OCI-LY7 (cell line): Measurements from ENCODE around the gene KRTAP12-2. TPM values are rescaled to one million over a fixed set of nuclear protein-coding genes. Genes with fewer than 3 reads are reported as not detected.

Experiments used
- BruUV-seq: library from RNA; stranded (reverse); fragments of 400-500 nt; replicated peaks from 2 replicates; lab custom pipeline; 2021; lab: Mats Ljungman, UMichigan
- CTCF ChIA-PET: fragments of 300-600 bp; sonication (Branson Sonifier 250); formaldehyde crosslinking; loops from one replicate; lab custom pipeline; 2022; ENCODE audit warnings: antibody characterized with exemption; ENCODE audit not compliant: unreplicated experiment; lab: Charles Lee
- POLR2A ChIA-PET: fragments of 300-600 bp; sonication (Branson Sonifier 250); formaldehyde crosslinking; loops from one replicate; lab custom pipeline; 2022; ENCODE audit warnings: antibody characterized with exemption; lab: Charles Lee
- DNase-seq: peaks from one replicate; pipeline ENCODE4 v3.0.0-alpha.2; 2015; ENCODE audit warnings: low spot score
- H2AFZ ChIP-seq: fragments of 200-600 bp; sonication (generic), shearing (Covaris generic); 2 replicates; pipeline ENCODE4 v1.6.1; 2014; ENCODE audit warnings: mild to moderate bottlenecking, antibody characterized with exemption, low read length, moderate library complexity
- H3K27ac ChIP-seq: fragments of 200-600 bp; sonication (generic); 2 replicates; pipeline ENCODE4 v1.5.1; 2014; ENCODE audit warnings: mixed run types, low read depth, mild to moderate bottlenecking, moderate library complexity, low read length, inconsistent platforms; ENCODE audit not compliant: poor library complexity, severe bottlenecking
- H3K36me3 ChIP-seq: fragments of 200-600 bp; sonication (generic); 2 replicates; pipeline ENCODE4 v1.6.1; 2014; ENCODE audit warnings: mild to moderate bottlenecking, antibody characterized with exemption, low read length, moderate library complexity, mixed read lengths; ENCODE audit not compliant: insufficient read depth
- H3K4me1 ChIP-seq: fragments of 200-600 bp; sonication (generic); 2 replicates; pipeline ENCODE4 v1.5.1; 2014; ENCODE audit warnings: mild to moderate bottlenecking, low read length; ENCODE audit not compliant: insufficient read depth, poor library complexity, severe bottlenecking
- H3K4me2 ChIP-seq: fragments of 200-600 bp; sonication (generic); 2 replicates; pipeline ENCODE4 v1.6.1; 2014; ENCODE audit warnings: mild to moderate bottlenecking, low read length
- H3K4me3 ChIP-seq: fragments of 200-600 bp; sonication (generic); 2 replicates; pipeline ENCODE4 v1.5.1; 2014; ENCODE audit warnings: mild to moderate bottlenecking, low read depth, low read length; ENCODE audit not compliant: poor library complexity, severe bottlenecking
- H3K79me2 ChIP-seq: fragments of 200-600 bp; sonication (generic); 2 replicates; pipeline ENCODE4 v1.6.1; 2016; ENCODE audit warnings: low read depth, mild to moderate bottlenecking, low read length, moderate library complexity, mixed read lengths; ENCODE audit not compliant: insufficient read depth
- H3K9me2 ChIP-seq: fragments of 200-600 bp; sonication (generic); 2 replicates; pipeline ENCODE4 v1.6.1; 2016; ENCODE audit warnings: mild to moderate bottlenecking, low read length, mixed read lengths; ENCODE audit not compliant: insufficient read depth
- H3K9me3 ChIP-seq: fragments of 200-600 bp; sonication (generic); 2 replicates; pipeline ENCODE4 v1.6.1; 2014; ENCODE audit warnings: mild to moderate bottlenecking, mixed run types, low read length, mixed read lengths
- H4K20me1 ChIP-seq: fragments of 200-600 bp; sonication (generic); 2 replicates; pipeline ENCODE4 v1.6.1; 2014; ENCODE audit warnings: mild to moderate bottlenecking, antibody characterized with exemption, low read length, moderate library complexity, mixed read lengths; ENCODE audit not compliant: insufficient read depth
- CTCF ChIP-seq: fragments of 200-600 bp; sonication (generic); conservative IDR thresholded peaks from 2 replicates; pipeline ENCODE4 v1.5.1; 2014; ENCODE audit warnings: mild to moderate bottlenecking, antibody characterized with exemption, low read length, moderate library complexity, mixed read lengths
- EZH2phosphoT487 ChIP-seq: fragments of 200-600 bp; sonication (generic); IDR thresholded peaks from 2 replicates; pipeline ENCODE4 v1.6.1; 2018; ENCODE audit warnings: low read depth, borderline replicate concordance, mild to moderate bottlenecking, mixed run types, antibody characterized with exemption, low read length, moderate library complexity, mixed read lengths
- intact Hi-C: fragments of 100-400 bp; cut with micrococcal nuclease; formaldehyde crosslinking; loops from one replicate; pipeline ENCODE4 v1.10.0; 2022; ENCODE audit not compliant: unreplicated experiment
- total RNA-seq, 2 experiments: library from RNA; depleted of rRNA in 1 of 2; stranded (reverse); fragments of >200 nt in 1 of 2; shearing (Covaris generic) in 1 of 2; gene quantifications; 2 replicates each; pipeline ENCODE4 v1.2.3, GENCODE V29; 2014 to 2022

KRTAP12-2 gene
- total RNA-seq, 2 experiments from 2014 or later = not detected

GRCh38 chr21:44695641-44696040 is 28.9 kb upstream of the KRTAP12-2 start:
- DNase-seq = no peak
- H3K36me3 ChIP-seq = no peaks in the 10 kb centered on the region
- CTCF ChIA-PET = no interaction called here
- no peak overlapping the region for H3K27ac ChIP-seq
- no peaks in the 10 kb centered on the region for H4K20me1 ChIP-seq
- TF ChIP-seq EZH2phosphoT487 (no peak), CTCF (no peak)
- H3K79me2 ChIP-seq = no peaks in the 10 kb centered on the region
- intact Hi-C loops = no loop called here
- no peak overlapping the region for H3K4me2 ChIP-seq
- no peaks in the 10 kb centered on the region for H3K4me1 ChIP-seq
- no peaks in the 10 kb centered on the region for H3K9me2 ChIP-seq
- no peak overlapping the region for H3K4me3 ChIP-seq
- H2AFZ ChIP-seq = no peak overlapping the region
- POLR2A ChIA-PET = no interaction called here
- 0 out of 2 replicates have a peak, but pooled peaks cover 4% of the 10 kb centered on the region for H3K9me3 ChIP-seq
- BruUV-seq = no TSS peak

GRCh38 chr21:44695184-44695583 is 28.5 kb upstream of the KRTAP12-2 start:
- Histone ChIP-seq H3K27ac (no peak overlapping the region), H3K9me2 (no peaks in the 10 kb centered on the region), H3K79me2 (no peaks in the 10 kb centered on the region), H4K20me1 (no peaks in the 10 kb centered on the region), H3K4me3 (no peak overlapping the region), H3K9me3 (0 out of 2 replicates have a peak, but pooled peaks cover 4% of the 10 kb centered on the region), H3K4me2 (no peak overlapping the region), H2AFZ (no peak overlapping the region), H3K36me3 (no peaks in the 10 kb centered on the region), H3K4me1 (no peaks in the 10 kb centered on the region)
- DNase-seq = no peak
- ChIA-PET POLR2A (no interaction called here), CTCF (no interaction called here)
- BruUV-seq = no TSS peak
- intact Hi-C loops = no loop called here
- TF ChIP-seq EZH2phosphoT487 = no peak
- no peak for TF ChIP-seq CTCF

- intact Hi-C loops = no loop called here
- CTCF ChIA-PET = no interaction called here
- DNase-seq = no peak
- no peaks in the 10 kb centered on the region for H4K20me1 ChIP-seq
- POLR2A ChIA-PET = no interaction called here
- H3K27ac ChIP-seq = no peak overlapping the region
- no peaks in the 10 kb centered on the region for H3K36me3 ChIP-seq
- H3K4me2 ChIP-seq = no peak overlapping the region
- H3K4me3 ChIP-seq = no peak overlapping the region
- H3K79me2 ChIP-seq = no peaks in the 10 kb centered on the region
- H3K9me3 ChIP-seq = 0 out of 2 replicates have a peak, but pooled peaks cover 4% of the 10 kb centered on the region
- no peaks in the 10 kb centered on the region for H3K9me2 ChIP-seq
- TF ChIP-seq CTCF = no peak
- TF ChIP-seq EZH2phosphoT487 = no peak
- BruUV-seq = no TSS peak
- H2AFZ ChIP-seq = no peak overlapping the region
- H3K4me1 ChIP-seq = no peaks in the 10 kb centered on the region
Measured at GRCh38 chr21:44694776-44695175, 28.0 kb upstream of the KRTAP12-2 start.
